Hematopoietic multipotent progenitor cell treated with erythropoietin and hydrocortisone succinate and interleukin-3 and kit ligand, for 15 days (in vitro differentiated cells): ENCODE data around the gene FAM228A.
"Not testable (repeated sequence)": the region's sequence is repeated elsewhere in the genome, so short reads cannot be mapped to it uniquely, and the experiment has no call there.

Experiments used
- DNase-seq: peaks from one replicate; pipeline ENCODE4 v3.0.0-alpha.2; 2015; ENCODE audit warnings: low spot score

The FAM228A gene

DNA sequence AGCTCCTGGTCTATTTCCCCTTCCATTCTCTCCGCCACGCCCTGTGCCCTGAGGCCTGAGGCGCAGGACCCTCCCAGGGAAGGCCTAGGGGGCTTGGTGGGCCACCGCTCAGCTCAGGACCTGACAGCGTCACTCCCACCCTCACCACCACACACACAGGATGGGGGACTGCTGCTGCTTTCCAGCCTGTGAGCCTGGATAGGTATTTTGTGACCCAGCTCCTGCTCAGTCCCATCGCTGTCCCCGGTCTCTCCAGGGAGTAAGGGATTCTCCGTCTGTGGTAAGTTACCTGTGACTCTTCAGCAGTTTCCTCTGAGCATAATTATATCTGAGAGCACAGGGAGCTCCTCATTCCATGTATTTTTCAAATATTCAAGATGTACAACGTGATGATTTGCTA lies 16.3 kb downstream of the FAM228A start:
- no peak for DNase-seq

- DNase-seq, result no peak
These were observed 17.0 kb downstream of the FAM228A start for GRCh38 chr2:24191848-24192247.

DNA sequence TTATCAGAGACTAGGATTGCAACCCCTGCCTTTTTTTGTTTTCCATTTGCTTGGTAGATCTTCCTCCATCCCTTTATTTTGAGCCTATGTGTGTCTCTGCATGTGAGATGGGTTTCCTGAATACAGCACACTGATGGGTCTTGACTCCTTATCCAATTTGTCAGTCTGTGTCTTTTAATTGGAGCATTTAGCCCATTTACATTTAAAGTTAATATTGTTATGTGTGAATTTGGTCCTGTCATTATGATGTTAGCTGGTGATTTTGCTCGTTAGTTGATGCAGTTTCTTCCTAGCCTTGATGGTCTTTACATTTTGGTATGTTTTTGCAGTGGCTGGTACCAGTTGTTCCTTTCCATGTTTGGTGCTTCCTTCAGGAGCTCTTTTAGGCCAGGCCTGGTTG lies 22.4 kb downstream of the FAM228A start:
- DNase-seq, result not testable (repeated sequence)

GRCh38 chr2:24199968-24200590 lies 25.2 kb downstream of the FAM228A start:
- no peak for DNase-seq

DNA sequence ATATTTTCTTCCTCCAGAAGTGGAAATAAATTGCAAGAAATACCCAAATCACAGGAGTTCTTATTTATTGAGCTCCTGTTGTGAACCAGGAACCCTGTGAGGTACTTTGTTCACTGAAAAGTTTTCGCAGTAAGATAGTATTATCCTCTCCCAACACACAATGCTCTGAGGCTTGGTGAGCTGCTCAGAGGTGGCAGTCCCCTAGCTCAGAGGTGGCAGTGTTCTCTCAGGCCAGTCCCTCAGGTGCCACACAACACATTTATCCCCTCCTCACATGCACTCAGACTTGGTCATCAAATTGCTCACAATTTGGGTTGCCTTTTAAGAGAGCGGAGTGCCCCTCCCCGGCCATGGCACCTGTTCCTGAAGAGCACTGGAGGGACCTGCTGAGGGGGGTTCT lies 25.9 kb downstream of the FAM228A start:
- no peak for DNase-seq

DNA sequence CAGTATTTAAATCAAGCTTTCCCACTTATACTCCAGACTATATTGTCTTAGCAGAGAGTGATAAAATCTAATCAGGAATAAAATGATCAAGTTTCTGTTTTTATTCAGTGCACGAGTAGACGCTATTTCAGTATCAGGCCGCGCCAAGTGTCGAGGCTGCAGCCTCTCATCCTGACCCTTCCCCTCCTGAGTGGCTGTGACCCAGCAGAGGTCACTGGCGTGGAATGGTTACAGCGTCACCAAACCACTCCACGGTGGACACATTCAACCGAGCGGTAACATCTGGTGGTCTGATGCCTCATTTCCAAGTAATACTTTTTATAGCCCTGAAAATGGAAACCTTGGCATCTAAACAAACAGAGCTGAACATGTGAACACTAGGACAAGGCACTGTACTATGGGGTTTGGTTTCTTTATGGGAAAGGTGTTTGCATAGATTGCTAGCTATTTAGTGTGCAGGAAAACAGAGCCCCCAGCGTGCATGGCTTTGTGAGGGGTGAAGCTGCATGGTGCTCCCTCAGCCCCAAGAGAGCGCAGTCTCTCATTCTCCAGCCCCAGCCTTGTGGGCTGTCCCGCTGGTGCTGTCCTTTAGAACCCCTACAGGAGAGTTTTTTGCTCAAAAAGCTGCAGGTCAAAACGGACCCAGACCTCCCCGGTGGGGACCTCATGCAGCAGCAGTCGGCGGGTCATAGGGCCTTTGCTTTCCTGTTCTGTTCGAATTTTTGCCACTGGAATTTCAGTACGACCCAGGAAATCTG lies 28.4 kb downstream of the FAM228A start:
- no peak for DNase-seq

DNA sequence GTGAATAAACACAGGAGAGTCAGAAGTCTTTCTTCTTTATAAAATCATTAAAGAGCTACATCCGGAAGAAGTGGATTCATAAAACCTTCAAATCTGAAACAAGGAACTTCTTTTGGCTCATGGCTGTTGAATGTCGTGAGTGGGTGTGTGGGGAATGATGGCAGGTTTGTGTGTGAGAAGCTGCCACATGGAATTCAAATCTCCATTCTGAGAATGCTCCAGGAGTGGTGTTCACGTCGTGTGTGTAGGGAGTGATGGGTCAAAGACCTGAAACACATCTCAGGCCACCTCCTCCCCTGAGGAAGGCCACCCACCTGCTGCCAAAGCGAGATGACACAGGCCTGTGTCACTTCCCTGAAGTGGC lies 28.9 kb downstream of the FAM228A start:
- DNase-seq, result no peak

- DNase-seq, result no peak
These were observed 29.7 kb downstream of the FAM228A start for GRCh38 chr2:24204505-24204904.

DNA sequence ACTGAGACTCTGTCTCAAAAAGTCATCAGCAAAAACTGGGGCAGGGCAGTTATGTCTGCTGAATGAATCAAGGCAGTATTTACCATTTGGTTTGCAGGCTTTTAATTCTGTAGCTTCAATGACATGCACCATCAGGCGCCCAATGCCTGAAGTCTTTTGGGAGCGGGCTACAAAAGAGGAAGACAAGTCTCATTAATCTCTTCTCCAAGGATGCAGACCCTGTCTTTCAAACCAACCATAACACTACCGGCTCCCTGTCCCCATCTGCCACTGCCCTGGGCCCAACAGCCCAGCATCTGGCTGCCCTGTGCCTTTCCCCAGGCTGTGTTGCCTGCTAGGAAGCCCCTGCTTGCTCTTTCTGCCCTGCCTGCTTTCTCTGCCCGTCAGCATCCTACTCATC lies 30.3 kb downstream of the FAM228A start:
- DNase-seq, result no peak

DNA sequence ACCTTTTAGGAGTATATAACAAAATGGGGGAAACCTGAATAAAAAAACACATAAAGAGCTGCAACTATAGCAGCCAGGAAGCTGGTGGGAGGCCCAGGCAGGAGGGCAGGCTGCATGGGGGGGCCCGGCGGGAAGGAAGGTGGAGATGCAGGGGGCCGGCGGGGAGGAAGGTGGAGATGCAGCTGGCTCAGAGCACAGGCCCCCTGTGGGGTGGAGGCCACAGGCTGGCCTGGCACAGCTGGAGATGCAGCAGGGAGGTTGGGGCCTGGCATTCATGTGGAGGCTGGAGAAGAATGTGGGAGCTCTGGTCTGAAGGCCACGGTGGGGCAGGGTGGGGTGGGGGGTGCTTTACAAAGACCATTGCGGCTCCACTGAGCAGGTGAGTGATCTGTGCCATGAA lies 31.4 kb downstream of the FAM228A start:
- no peak for DNase-seq

GRCh38 chr2:24206714-24207113 lies 31.9 kb downstream of the FAM228A start:
- DNase-seq, result no peak

- no peak for DNase-seq
These were observed 32.5 kb downstream of the FAM228A start for GRCh38 chr2:24207359-24207758.

- no peak for DNase-seq
These were observed 33.6 kb downstream of the FAM228A start for GRCh38 chr2:24208490-24208889.

DNA sequence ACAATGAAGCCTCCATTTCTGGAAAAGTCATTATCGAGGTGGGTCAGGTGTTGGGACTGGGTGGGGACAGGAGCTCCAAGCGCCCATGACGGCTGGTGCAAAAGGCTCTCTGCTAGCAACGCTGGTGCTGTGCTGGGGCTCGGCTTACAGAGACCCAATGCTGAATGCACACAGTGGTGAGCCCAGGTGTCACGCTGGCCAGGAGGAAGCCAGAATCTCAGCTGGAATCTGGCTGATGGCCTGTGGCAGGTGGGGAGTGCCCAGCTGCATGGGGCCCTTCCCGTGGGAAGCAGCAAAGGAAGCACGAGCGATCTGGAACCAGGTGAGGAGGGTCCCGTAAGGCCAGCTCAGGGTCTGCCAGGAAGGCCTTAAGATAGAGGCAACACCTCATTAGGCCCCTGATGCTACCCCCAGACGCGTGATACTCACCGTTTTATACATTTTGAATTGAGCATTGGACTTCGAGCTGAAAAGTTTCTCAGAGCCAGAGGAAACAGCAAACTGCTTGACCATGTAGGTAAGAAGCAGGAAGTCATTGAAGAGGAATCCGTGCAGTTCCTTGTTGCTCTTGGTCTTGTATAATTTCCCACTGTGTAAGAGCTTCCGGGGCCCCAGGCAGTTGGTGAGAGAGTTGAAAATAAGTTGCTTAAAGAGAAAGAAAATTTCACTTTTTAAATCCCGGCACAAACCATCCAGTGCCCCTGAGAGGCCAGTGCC lies 34.7 kb downstream of the FAM228A start:
- DNase-seq, result no peak

GRCh38 chr2:24210106-24210455 lies 35.2 kb downstream of the FAM228A start:
- no peak for DNase-seq

GRCh38 chr2:24210723-24211122 lies 35.9 kb downstream of the FAM228A start:
- no peak for DNase-seq

DNA sequence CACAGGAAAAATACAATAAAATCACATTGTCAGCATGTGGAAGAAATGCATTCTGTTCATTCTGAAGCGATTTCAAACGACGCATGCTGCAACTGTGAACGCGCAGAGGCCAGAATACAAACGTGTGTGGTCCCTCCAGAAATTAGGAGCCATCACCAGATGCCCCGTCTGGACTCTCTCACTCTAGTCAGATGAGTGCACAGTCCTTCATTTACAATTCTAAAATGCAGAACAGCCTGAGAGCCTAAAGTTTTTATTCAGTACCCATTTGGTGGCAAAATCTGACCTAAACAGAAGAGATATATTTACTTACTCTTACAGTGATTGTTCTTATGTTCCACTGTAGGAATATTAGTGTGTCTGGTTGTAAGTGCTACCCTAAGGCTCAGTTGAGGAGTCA lies 36.6 kb downstream of the FAM228A start:
- DNase-seq, result no peak

GRCh38 chr2:24214880-24215279 lies 40.0 kb downstream of the FAM228A start:
- DNase-seq, result no peak

DNA sequence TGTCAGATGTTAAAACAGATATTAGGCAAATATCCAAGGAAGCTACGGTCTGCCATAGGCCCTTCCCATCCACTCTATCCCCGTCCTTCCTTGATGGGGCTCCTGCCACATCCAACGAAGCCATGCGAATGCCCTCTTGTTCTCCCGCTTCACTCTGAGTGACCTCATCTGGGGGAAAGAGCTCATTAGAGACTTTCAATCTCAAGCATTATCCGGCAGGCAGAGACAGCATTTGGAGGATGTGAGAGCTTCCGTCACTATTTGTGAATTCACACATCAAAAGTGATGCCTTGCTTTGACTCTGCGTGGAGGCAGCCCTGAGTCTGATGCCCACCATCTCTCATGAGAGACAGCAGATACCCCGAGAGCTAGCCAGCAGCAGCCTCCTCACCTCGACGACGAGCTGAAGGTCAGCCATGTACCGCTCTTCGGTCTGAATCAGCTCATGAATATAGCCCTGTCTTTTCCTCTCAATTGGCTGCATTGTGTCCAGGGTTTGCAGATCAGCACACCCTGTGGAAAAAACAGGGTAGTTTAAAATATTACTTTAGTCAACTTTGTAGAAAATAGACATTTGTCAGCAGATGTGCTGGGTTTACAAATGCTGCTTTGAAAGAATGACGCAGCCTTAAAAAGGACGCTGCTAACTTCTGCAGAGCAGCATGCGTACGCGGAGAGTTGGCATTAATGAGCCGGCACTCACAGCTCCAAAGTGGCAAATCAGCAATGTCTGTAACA lies 45.9 kb downstream of the FAM228A start:
- DNase-seq, result no peak

DNA sequence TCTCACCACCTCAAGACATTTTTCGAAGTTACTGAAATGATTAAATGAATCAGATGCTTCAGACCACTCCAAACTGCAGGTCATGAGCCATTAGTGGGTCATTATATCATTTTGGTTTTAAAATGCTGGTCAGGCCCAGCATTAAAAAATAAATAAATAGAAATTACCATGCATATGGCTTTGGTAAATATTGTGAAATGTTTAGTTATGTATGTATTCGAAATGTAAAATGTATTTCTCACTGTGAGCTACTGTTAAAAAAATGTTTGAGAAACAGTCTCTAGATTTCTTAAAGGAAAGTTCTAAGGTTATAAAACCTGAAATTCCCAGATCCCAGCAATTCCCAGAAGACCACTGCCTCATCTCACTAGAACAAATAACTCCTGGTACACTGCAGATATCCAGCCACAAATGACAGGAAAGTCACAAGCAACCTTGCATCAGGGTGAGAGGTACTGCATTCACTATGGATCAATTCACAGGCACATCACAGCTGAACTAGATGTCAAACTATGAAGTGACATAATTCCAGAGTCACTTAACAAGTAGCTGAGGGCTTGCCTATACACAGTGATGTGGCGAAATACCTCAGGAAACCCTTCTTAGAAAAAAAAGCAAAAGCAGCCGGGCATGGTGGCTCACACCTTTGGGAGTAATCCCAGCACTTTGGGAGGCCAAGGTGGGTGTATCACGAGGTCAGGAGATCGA lies 46.6 kb downstream of the FAM228A start:
- no peak for DNase-seq

GRCh38 chr2:24222946-24223345 lies 48.1 kb downstream of the FAM228A start:
- no peak for DNase-seq
